IMR-90 (cell line): Measurements from ENCODE around the gene MGAT5. TPM values are rescaled to one million over a fixed set of nuclear protein-coding genes. Genes with fewer than 3 reads are reported as not detected.

Experiments used
- ATAC-seq: fragments of 200-7000 bp; cut with Tn5 transposase; 2 replicates; pipeline ENCODE4 v1.9.1; 2020; ENCODE audit warnings: low read depth, mild to moderate bottlenecking, moderate library complexity
- BruUV-seq: library from RNA; stranded (reverse); fragments of 400-500 nt; replicated peaks from 2 replicates; lab custom pipeline; 2021; lab: Mats Ljungman, UMichigan
- CTCF ChIA-PET: fragments of 300-600 bp; formaldehyde crosslinking; extraction: SDS; loops from one replicate; lab custom pipeline; 2021; ENCODE audit warnings: antibody characterized with exemption; lab: Yijun Ruan, JAX
- POLR2A ChIA-PET: fragments of 300-600 bp; sonication (Branson Sonifier 250); formaldehyde crosslinking; loops from one replicate; lab custom pipeline; 2022; ENCODE audit warnings: antibody characterized with exemption; ENCODE audit not compliant: unreplicated experiment; lab: Charles Lee
- DNase-seq: peaks from one replicate; pipeline ENCODE4 v3.0.0; 2013
- H2AFZ ChIP-seq: replicated peaks from 2 replicates; pipeline ENCODE3; 2013; ENCODE audit warnings: low read length, mild to moderate bottlenecking; ENCODE audit not compliant: poor library complexity
- H2AK5ac ChIP-seq: 2 replicates; pipeline ENCODE4 v1.6.1; 2013; ENCODE audit warnings: low read depth, low read length, inconsistent platforms
- H2AK9ac ChIP-seq: replicated peaks from 2 replicates; pipeline ENCODE3; 2013; ENCODE audit warnings: mild to moderate bottlenecking, low read depth, low read length, moderate library complexity; ENCODE audit not compliant: poor library complexity
- H2BK120ac ChIP-seq: 2 replicates; pipeline ENCODE4 v1.6.1; 2013; ENCODE audit warnings: low read depth, low read length, inconsistent platforms
- H2BK15ac ChIP-seq: 3 replicates; pipeline ENCODE4 v1.6.1; 2013; ENCODE audit warnings: low read depth, low read length, inconsistent platforms
- H2BK20ac ChIP-seq: 2 replicates; pipeline ENCODE4 v1.6.1; 2013; ENCODE audit warnings: low read depth, mild to moderate bottlenecking, inconsistent platforms, low read length, moderate library complexity
- H2BK5ac ChIP-seq: 2 replicates; pipeline ENCODE4 v1.6.1; 2013; ENCODE audit warnings: mild to moderate bottlenecking, low read depth, low read length, inconsistent platforms; ENCODE audit not compliant: poor library complexity, severe bottlenecking
- H3K14ac ChIP-seq: replicated peaks from 2 replicates; pipeline ENCODE4 v1.6.1; 2013; ENCODE audit warnings: low read depth, low read length, inconsistent platforms
- H3K18ac ChIP-seq: 2 replicates; pipeline ENCODE4 v1.6.1; 2013; ENCODE audit warnings: low read depth, low read length, control low read depth
- H3K23ac ChIP-seq: 2 replicates; pipeline ENCODE4 v1.6.1; 2013; ENCODE audit warnings: low read depth, low read length, inconsistent platforms
- H3K27ac ChIP-seq: 2 replicates; pipeline ENCODE4 v1.5.1; 2013; ENCODE audit warnings: mild to moderate bottlenecking, control low read depth, low read length; ENCODE audit not compliant: insufficient read depth
- H3K27me3 ChIP-seq: 2 replicates; pipeline ENCODE4 v1.6.1; 2013; ENCODE audit warnings: low read length; ENCODE audit not compliant: control insufficient read depth, insufficient read depth
- H3K36me3 ChIP-seq: 2 replicates; pipeline ENCODE4 v1.6.1; 2013; ENCODE audit warnings: low read length, mixed read lengths; ENCODE audit not compliant: control insufficient read depth, insufficient read depth
- H3K4ac ChIP-seq: 2 replicates; pipeline ENCODE4 v1.6.1; 2013; ENCODE audit warnings: low read depth, low read length, inconsistent platforms
- H3K4me1 ChIP-seq: 2 replicates; pipeline ENCODE4 v1.6.1; 2013; ENCODE audit warnings: low read length, mixed read lengths; ENCODE audit not compliant: control insufficient read depth, insufficient read depth
- H3K4me2 ChIP-seq: 2 replicates; pipeline ENCODE4 v1.6.1; 2013; ENCODE audit warnings: low read depth, mild to moderate bottlenecking, control low read depth, low read length, moderate library complexity
- H3K4me3 ChIP-seq: 2 replicates; pipeline ENCODE4 v1.5.1; 2013; ENCODE audit warnings: low read depth, mild to moderate bottlenecking, control low read depth, low read length, moderate library complexity; ENCODE audit not compliant: insufficient read depth
- H3K56ac ChIP-seq: 2 replicates; pipeline ENCODE4 v1.6.1; 2013; ENCODE audit warnings: low read length, inconsistent platforms; ENCODE audit not compliant: insufficient read depth; ENCODE audit errors: extremely low read depth
- H3K79me1 ChIP-seq, 2 experiments: 2 replicates each; pipeline ENCODE4 v1.6.1; 2013; ENCODE audit warnings: low read length in 2 of 2, inconsistent platforms in 1 of 2, low read depth in 1 of 2
- H3K9ac ChIP-seq: 2 replicates; pipeline ENCODE4 v1.6.1; 2013; ENCODE audit warnings: low read depth, low read length, control low read depth
- H3K9me1 ChIP-seq: 2 replicates; pipeline ENCODE4 v1.6.1; 2013; ENCODE audit warnings: low read length, inconsistent platforms; ENCODE audit not compliant: insufficient read depth
- H3K9me3 ChIP-seq: 2 replicates; pipeline ENCODE4 v1.6.1; 2013; ENCODE audit warnings: low read length; ENCODE audit not compliant: control insufficient read depth, insufficient read depth
- H4K20me1 ChIP-seq: 2 replicates; pipeline ENCODE4 v1.6.1; 2013; ENCODE audit warnings: low read length, inconsistent platforms; ENCODE audit not compliant: insufficient read depth
- H4K5ac ChIP-seq: 2 replicates; pipeline ENCODE4 v1.6.1; 2013; ENCODE audit warnings: mild to moderate bottlenecking, low read depth, low read length, control low read depth
- H4K8ac ChIP-seq, 2 experiments: 2 replicates each; pipeline ENCODE4 v1.6.1; 2013; ENCODE audit warnings: low read depth in 2 of 2, low read length in 2 of 2, control low read depth in 1 of 2, inconsistent platforms in 1 of 2
- H4K91ac ChIP-seq: 2 replicates; pipeline ENCODE4 v1.6.1; 2013; ENCODE audit warnings: low read depth, low read length, inconsistent platforms; ENCODE audit not compliant: insufficient read depth
- CHD1 ChIP-seq: IDR thresholded peaks from 2 replicates; pipeline ENCODE4 v1.6.1; 2012; ENCODE audit warnings: low read depth, low read length, improper control_type of control experiment
- MXI1 ChIP-seq: IDR thresholded peaks from 2 replicates; pipeline ENCODE4 v1.6.1; 2012; ENCODE audit warnings: low read depth, mild to moderate bottlenecking, low read length, moderate library complexity, borderline replicate concordance
- RCOR1 ChIP-seq: IDR thresholded peaks from 2 replicates; pipeline ENCODE4 v1.6.1; 2012; ENCODE audit warnings: mild to moderate bottlenecking, low read length, improper control_type of control experiment; ENCODE audit not compliant: insufficient replicate concordance
- WGBS, 2 experiments: methylation state at CpG; one replicate each; pipeline versions ENCODE4 v1.1.5 to v1.1.7; 2013; ENCODE audit warnings: missing lambda C conversion rate in 2 of 2; ENCODE audit not compliant: insufficient read length in 1 of 2; ENCODE audit errors: extremely low coverage in 2 of 2; 5-methylcytosine and 5-hydroxymethylcytosine counted together
- dilution Hi-C: fragments of 300-500 bp; cut with HindIII; formaldehyde crosslinking; loops from one replicate; pipeline ENCODE4 v1.14.3; 2018; ENCODE audit warnings: low sequenced_read_pairs; ENCODE audit not compliant: unreplicated experiment
- in situ Hi-C: fragments of 300-500 bp; cut with MboI; formaldehyde crosslinking; loops from 3 replicates; pipeline ENCODE4 v1.14.3; 2019; ENCODE audit warnings: low sequenced_read_pairs, inconsistent platforms, mixed read lengths
- intact Hi-C: fragments of 100-400 bp; cut with micrococcal nuclease; formaldehyde crosslinking; loops from 2 replicates; pipeline ENCODE4 v1.10.0; 2022
- polyA plus RNA-seq, 3 experiments: library from polyadenylated mRNA; depleted of rRNA; stranded (reverse); fragments of >200 nt; gene quantifications; 2 replicates each; pipeline ENCODE4 v1.2.3, GENCODE V29; 2012; ENCODE audit warnings: low replicate concordance in 1 of 3
- total RNA-seq: library from RNA; depleted of rRNA; stranded (reverse); fragments of >200 nt; gene quantifications from 2 replicates; pipeline ENCODE4 v1.2.3, GENCODE V29; 2012

Gene MGAT5
- total and polyA plus RNA-seq, 2 of the 4 experiments (the other 2 are of a cell fraction) = 22.9 to 59.9 TPM

DNA sequence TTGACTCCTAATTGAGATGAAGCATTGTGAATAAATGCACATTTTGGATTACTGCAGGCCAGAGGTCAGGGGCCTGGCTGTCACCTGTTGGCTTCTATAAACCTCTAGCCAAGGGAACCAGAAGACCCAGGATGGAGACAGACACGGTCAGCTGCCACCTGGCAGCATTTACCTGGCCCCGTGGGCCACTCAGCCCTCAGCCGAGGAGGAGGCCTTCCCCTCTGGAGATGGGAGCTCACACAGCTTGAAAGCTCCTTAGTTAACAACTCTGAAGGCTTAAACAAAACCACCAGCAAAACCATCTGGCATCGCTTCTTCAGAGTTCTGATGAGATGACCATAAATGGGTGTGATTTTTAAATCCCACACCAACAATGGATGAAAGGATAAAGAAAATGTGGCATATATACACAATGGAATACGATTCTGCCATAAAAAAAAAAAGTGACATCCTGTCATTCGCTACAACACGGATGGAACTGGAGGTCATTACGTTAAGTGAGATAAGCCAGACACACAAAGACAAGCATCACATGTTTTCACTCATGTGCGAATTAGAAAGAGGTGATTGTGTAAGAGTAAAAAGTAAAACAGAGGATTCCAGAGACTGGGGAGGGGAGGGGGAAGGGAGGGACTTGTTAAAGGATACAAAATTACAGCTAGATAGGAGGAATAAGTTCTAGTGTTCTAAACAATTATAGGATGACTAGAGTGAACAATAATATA lies 246.5 kb downstream of the MGAT5 start:
- Histone ChIP-seq H4K91ac (no peak overlapping the region), H3K79me1 (no peaks in the 10 kb centered on the region), H3K56ac (no peak overlapping the region), H4K20me1 (no peaks in the 10 kb centered on the region), H2AK9ac (no peak overlapping the region), H2BK20ac (no peak overlapping the region), H3K4me3 (no peak overlapping the region), H3K36me3 (no peaks in the 10 kb centered on the region), H3K18ac (no peak overlapping the region), H2BK5ac (no peak overlapping the region), H3K4me2 (no peak overlapping the region), H2AK5ac (no peak overlapping the region), H3K4me1 (no peaks in the 10 kb centered on the region), H4K5ac (no peak overlapping the region), H3K9ac (no peak overlapping the region), H2BK120ac (no peak overlapping the region), H3K4ac (no peak overlapping the region), H2BK15ac (no peak overlapping the region), H3K27me3 (peaks cover 17% of the 10 kb centered on the region), H4K8ac (no peak overlapping the region), H2AFZ (no peak overlapping the region), H3K9me1 (no peaks in the 10 kb centered on the region), H3K14ac (no peak overlapping the region), H3K23ac (no peak overlapping the region), H3K27ac (no peak overlapping the region), H3K9me3 (no peaks in the 10 kb centered on the region)
- ChIA-PET POLR2A (no interaction called here), CTCF (no interaction called here)
- intact Hi-C loops (no loop called here), in situ Hi-C loops (no loop called here), dilution Hi-C loops (no loop called here)
- BruUV-seq = no TSS peak
- TF ChIP-seq MXI1 (no peak), RCOR1 (no peak), CHD1 (no peak)
- no peak for ATAC-seq
- WGBS, 2 experiments = no CpG with 5 or more reads among the region's 9 CpGs
- no peak for DNase-seq
